HG03442 (cell line): Measurements from ENCODE around the gene NRXN2.

Source experiments
- ATAC-seq: cut with Tn5 transposase; IDR thresholded peaks from one replicate; pipeline ENCODE4 v1.9.1; 2021; ENCODE audit warnings: mild to moderate bottlenecking, moderate library complexity; ENCODE audit not compliant: unreplicated experiment

NRXN2 gene

GRCh38 chr11:64594159-64594939 lies 128.6 kb downstream of the NRXN2 start:
- no peak for ATAC-seq

- no peak for ATAC-seq
These were observed 129.6 kb downstream of the NRXN2 start for GRCh38 chr11:64593156-64594105.

GRCh38 chr11:64592656-64593055 lies 130.3 kb downstream of the NRXN2 start:
- ATAC-seq = no peak

GRCh38 chr11:64592234-64592615 lies 130.8 kb downstream of the NRXN2 start:
- no peak for ATAC-seq

- ATAC-seq = no peak
These were observed 131.5 kb downstream of the NRXN2 start for GRCh38 chr11:64591257-64592233.

- no peak for ATAC-seq
These were observed 132.2 kb downstream of the NRXN2 start, which contains the start of gene SLC22A12 for GRCh38 chr11:64590763-64591221. Gene SLC22A12, plus strand, starts transcription at chr11:64591220. Its CDS starts 337 bp downstream, at chr11:64591557.

- ATAC-seq = no peak
These were observed 134.3 kb downstream of the NRXN2 start for GRCh38 chr11:64588701-64589100.

GRCh38 chr11:64586366-64586765 lies 136.6 kb downstream of the NRXN2 start:
- ATAC-seq = no peak

- no peak for ATAC-seq
These were observed 137.8 kb downstream of the NRXN2 start for GRCh38 chr11:64585150-64585549.

GRCh38 chr11:64583296-64584262 lies 139.4 kb downstream of the NRXN2 start:
- ATAC-seq = no peak

GRCh38 chr11:64582885-64583284 lies 140.1 kb downstream of the NRXN2 start:
- ATAC-seq = no peak

- ATAC-seq = no peak
These were observed 141.9 kb downstream of the NRXN2 start for GRCh38 chr11:64581057-64581523.

GRCh38 chr11:64580412-64580811 lies 142.6 kb downstream of the NRXN2 start:
- ATAC-seq = no peak

GRCh38 chr11:64577202-64577601 lies 145.8 kb downstream of the NRXN2 start:
- ATAC-seq = no peak

GRCh38 chr11:64572143-64572542 lies 150.9 kb downstream of the NRXN2 start:
- no peak for ATAC-seq

GRCh38 chr11:64571410-64572091 lies 151.4 kb downstream of the NRXN2 start:
- no peak for ATAC-seq

GRCh38 chr11:64571050-64571409 lies 152.0 kb downstream of the NRXN2 start:
- ATAC-seq = no peak

GRCh38 chr11:64570341-64570740 lies 152.7 kb downstream of the NRXN2 start:
- no peak for ATAC-seq
